ENCODE data around the gene OR2F1.

The OR2F1 gene

GRCh38 chr7:143988976-143989745, 34.5 kb downstream of the OR2F1 start:
- H3K9ac ChIP-seq, result no peak overlapping the region
- no peak overlapping the region for H3K27ac ChIP-seq

GRCh38 chr7:143992670-143993069, 38.0 kb downstream of the OR2F1 start:
- H3K4me1 ChIP-seq (ENCODE audit: low read depth, poor library complexity, severe bottlenecking), result no peaks in the 10 kb centered on the region
- no peak overlapping the region for H3K27ac ChIP-seq
- no peaks in the 10 kb centered on the region for H3K79me2 ChIP-seq (ENCODE audit: insufficient read depth, low read depth)
- H3K9ac ChIP-seq, result no peak overlapping the region
- H3K4me3 ChIP-seq (IDR thresholded peaks at IDR 0.05; ENCODE audit: insufficient read depth, low read depth, low read length), result no peak overlapping the region
- no peaks in the 10 kb centered on the region for H3K36me3 ChIP-seq (ENCODE audit: insufficient read depth)
- no peak overlapping the region for H2AFZ ChIP-seq (ENCODE audit: low read depth)
- TF ChIP-seq CTCF (conservative IDR thresholded peaks at IDR 0.05; ENCODE audit: low read depth, low read length), result no peak
- H3K4me2 ChIP-seq, result no peak overlapping the region
- H3K27me3 ChIP-seq (ENCODE audit: insufficient read depth, low read depth), result no peaks in the 10 kb centered on the region
- no peaks in the 10 kb centered on the region for H4K20me1 ChIP-seq (ENCODE audit: insufficient read depth)

More at GRCh38 chr7:143988976-143989745, 34.5 kb downstream of the OR2F1 start:
- Histone ChIP-seq H3K36me3 (ENCODE audit: insufficient read depth) (no peaks in the 10 kb centered on the region), H3K27me3 (ENCODE audit: insufficient read depth, low read depth) (no peaks in the 10 kb centered on the region), H3K79me2 (ENCODE audit: insufficient read depth, low read depth) (no peaks in the 10 kb centered on the region), H2AFZ (ENCODE audit: low read depth) (no peak overlapping the region), H3K4me3 (IDR thresholded peaks at IDR 0.05; ENCODE audit: insufficient read depth, low read depth, low read length) (no peak overlapping the region), H3K4me2 (no peak overlapping the region), H4K20me1 (ENCODE audit: insufficient read depth) (no peaks in the 10 kb centered on the region), H3K4me1 (ENCODE audit: low read depth, poor library complexity, severe bottlenecking) (no peaks in the 10 kb centered on the region)
- no peak for TF ChIP-seq CTCF (conservative IDR thresholded peaks at IDR 0.05; ENCODE audit: low read depth, low read length)

GRCh38 chr7:143993924-143994323, 39.3 kb downstream of the OR2F1 start:
- no peak overlapping the region for H3K27ac ChIP-seq
- H3K4me1 ChIP-seq (ENCODE audit: low read depth, poor library complexity, severe bottlenecking), result no peaks in the 10 kb centered on the region
- no peaks in the 10 kb centered on the region for H4K20me1 ChIP-seq (ENCODE audit: insufficient read depth)
- H3K27me3 ChIP-seq (ENCODE audit: insufficient read depth, low read depth), result no peaks in the 10 kb centered on the region
- no peaks in the 10 kb centered on the region for H3K36me3 ChIP-seq (ENCODE audit: insufficient read depth)
- H3K9ac ChIP-seq, result no peak overlapping the region
- no peak for TF ChIP-seq CTCF (conservative IDR thresholded peaks at IDR 0.05; ENCODE audit: low read depth, low read length)
- H3K79me2 ChIP-seq (ENCODE audit: insufficient read depth, low read depth), result no peaks in the 10 kb centered on the region
- H2AFZ ChIP-seq (ENCODE audit: low read depth), result no peak overlapping the region
- H3K4me2 ChIP-seq, result no peak overlapping the region
- no peak overlapping the region for H3K4me3 ChIP-seq (IDR thresholded peaks at IDR 0.05; ENCODE audit: insufficient read depth, low read depth, low read length)

GRCh38 chr7:144000020-144000419, 45.4 kb downstream of the OR2F1 start, which contains the start of gene OR6B1:
TSS of gene OR6B1 (plus strand) at chr7:144000320. CDS start at chr7:144003997, 3,677 bp downstream.
- H3K9ac ChIP-seq, result no peak within 1 kb of the TSS
- H3K27me3 ChIP-seq (ENCODE audit: insufficient read depth, low read depth), result no peaks in the 10 kb centered on the region
- no peak within 1 kb of the TSS for H3K4me2 ChIP-seq
- H4K20me1 ChIP-seq (ENCODE audit: insufficient read depth), result no peaks in the 10 kb centered on the region
- no peaks in the 10 kb centered on the region for H3K36me3 ChIP-seq (ENCODE audit: insufficient read depth)
- no peak within 1 kb of the TSS for H3K4me3 ChIP-seq (IDR thresholded peaks at IDR 0.05; ENCODE audit: insufficient read depth, low read depth, low read length)
- no peak within 1 kb of the TSS for H3K27ac ChIP-seq
- H3K4me1 ChIP-seq (ENCODE audit: low read depth, poor library complexity, severe bottlenecking), result no peaks in the 10 kb centered on the region
- no peak within 1 kb of the TSS for H2AFZ ChIP-seq (ENCODE audit: low read depth)
- TF ChIP-seq CTCF (conservative IDR thresholded peaks at IDR 0.05; ENCODE audit: low read depth, low read length), result no peak
- no peaks in the 10 kb centered on the region for H3K79me2 ChIP-seq (ENCODE audit: insufficient read depth, low read depth)

Data from KMS-11 (cell line).